HepG2 (cell line): ENCODE results near the gene PPM1G. TPM values are rescaled to one million over a fixed set of nuclear protein-coding genes. Genes with fewer than 3 reads are reported as not detected.

Source experiments
- HOXA5 ChIP-seq: sonication (generic); formaldehyde crosslinking; IDR thresholded peaks from 2 replicates; pipeline ENCODE4 v1.4.0; 2020; ENCODE audit warnings: missing genetic modification reagents
- MIER3 ChIP-seq: IDR thresholded peaks from 2 replicates; pipeline ENCODE4 v1.6.1; 2016; ENCODE audit warnings: missing compliant biosample characterization, borderline replicate concordance
- MTA1 ChIP-seq: sonication (generic); formaldehyde crosslinking; IDR thresholded peaks from 2 replicates; pipeline ENCODE4 v1.4.0; 2020; ENCODE audit warnings: missing genetic modification reagents, mild to moderate bottlenecking, borderline replicate concordance
- ONECUT2 ChIP-seq: sonication (generic); formaldehyde crosslinking; IDR thresholded peaks from 2 replicates; pipeline ENCODE4 v1.4.0; 2020; ENCODE audit warnings: missing genetic modification reagents
- REST ChIP-seq, 2 experiments: IDR thresholded peaks; 2 replicates each; pipeline ENCODE4 v1.6.1; 2011 to 2012; ENCODE audit warnings: low read length in 2 of 2, borderline replicate concordance in 1 of 2, low read depth in 1 of 2, mild to moderate bottlenecking in 1 of 2, moderate library complexity in 1 of 2
- SP5 ChIP-seq: IDR thresholded peaks from 2 replicates; pipeline ENCODE4 v1.6.1; 2016; ENCODE audit warnings: low read depth, borderline replicate concordance
- UBTF ChIP-seq: sonication (generic); formaldehyde crosslinking; IDR thresholded peaks from 2 replicates; pipeline ENCODE4 v1.4.0; 2020; ENCODE audit warnings: mild to moderate bottlenecking, missing genetic modification reagents
- WIZ ChIP-seq: sonication (generic); formaldehyde crosslinking; IDR thresholded peaks from 2 replicates; pipeline ENCODE4 v1.5.1; 2020; ENCODE audit warnings: mild to moderate bottlenecking, missing genetic modification reagents
- XRCC5 ChIP-seq: fragments of 200-400 bp; formaldehyde crosslinking; optimal IDR thresholded peaks from 2 replicates; pipeline ENCODE3; 2017; ENCODE audit warnings: mild to moderate bottlenecking, low read length
- ZMAT5 ChIP-seq: sonication (generic); formaldehyde crosslinking; IDR thresholded peaks from 2 replicates; pipeline ENCODE4 v1.5.0; 2020; ENCODE audit warnings: mild to moderate bottlenecking, low read depth, missing genetic modification reagents, borderline replicate concordance
- ZNF142 ChIP-seq: sonication (generic); formaldehyde crosslinking; IDR thresholded peaks from 2 replicates; pipeline ENCODE4 v1.4.0; 2020; ENCODE audit warnings: missing genetic modification reagents
- ZNF253 ChIP-seq: sonication (generic); formaldehyde crosslinking; IDR thresholded peaks from 2 replicates; pipeline ENCODE4 v1.8.0; 2022; ENCODE audit warnings: mild to moderate bottlenecking, missing genetic modification reagents, borderline replicate concordance
- ZNF446 ChIP-seq: sonication (generic); formaldehyde crosslinking; IDR thresholded peaks from 2 replicates; pipeline ENCODE4 v1.5.0; 2020; ENCODE audit warnings: mild to moderate bottlenecking, missing genetic modification reagents
- ZNF672 ChIP-seq: sonication (generic); formaldehyde crosslinking; IDR thresholded peaks from 2 replicates; pipeline ENCODE4 v1.8.1; 2022; ENCODE audit warnings: missing genetic modification reagents
- ZSCAN30 ChIP-seq: sonication (generic); formaldehyde crosslinking; IDR thresholded peaks from 2 replicates; pipeline ENCODE4 v1.5.0; 2020; ENCODE audit warnings: mild to moderate bottlenecking, missing genetic modification reagents
- polyA plus RNA-seq, 8 experiments: library from polyadenylated mRNA; depleted of rRNA in 3 of 8; stranded (reverse) in 7 of 8; unstranded in 1 of 8; fragments of >200 nt; fragmentation: Illumina TruSeq in 4 of 8; extraction: Trizol in 4 of 8; gene quantifications; 2 replicates each; pipeline versions ENCODE4 v1.2.1 to v1.2.3, GENCODE V29; 2011 to 2016; ENCODE audit warnings: low read depth in 4 of 8, missing spikeins in 1 of 8, mixed read lengths in 1 of 8; ENCODE audit not compliant: insufficient read depth in 1 of 8
- total RNA-seq, 5 experiments: library from RNA; depleted of rRNA; stranded (reverse); fragments of >200 nt; fragmentation: Illumina TruSeq; extraction: Trizol; gene quantifications; 2 replicates each; pipeline ENCODE4 v1.2.3, GENCODE V29; 2016; ENCODE audit warnings: low read depth in 1 of 5

Gene PPM1G
- total and polyA plus RNA-seq, 2 of the 13 experiments (the other 11 are each of a cell fraction or from before 2014, with no cell fraction given): 58.2 to 213 TPM

- TF ChIP-seq REST (IDR thresholded peaks at IDR 0.05; ENCODE audit: borderline replicate concordance in 1 of 2, low read depth in 1 of 2, low read length in 2 of 2): no peak
- no peak for TF ChIP-seq ONECUT2
- no peak for TF ChIP-seq SP5 (CRISPR knock-in tag)
- no peak for TF ChIP-seq XRCC5
- no peak for TF ChIP-seq ZNF142 (CRISPR knock-in tag)
- TF ChIP-seq MTA1 (CRISPR knock-in tag): 0 out of 2 replicates have a peak, but pooled peaks have one; percentile 16
- 0 out of 2 replicates have a peak, but pooled peaks have one; percentile 41 for TF ChIP-seq ZNF446
- no peak for TF ChIP-seq MIER3 (CRISPR knock-in tag)
- no peak for TF ChIP-seq ZMAT5
- TF ChIP-seq HOXA5 (CRISPR knock-in tag): no peak
- TF ChIP-seq ZNF253 (CRISPR knock-in tag): peak; percentile 81; the same call in 1 of the 2 replicates
- 0 out of 2 replicates have a peak, but pooled peaks have one; percentile 13 for TF ChIP-seq UBTF
- TF ChIP-seq ZNF672 (CRISPR knock-in tag): no peak
- 0 out of 2 replicates have a peak, but pooled peaks have one; percentile 36 for TF ChIP-seq WIZ
- TF ChIP-seq ZSCAN30 (CRISPR knock-in tag): no peak
These were observed 29.4 kb downstream of the PPM1G start (continued) for GRCh38 chr2:27379836-27380625.
